PFSK-1 (cell line): ENCODE data around the gene C22orf23.

Experiments
- FOXP2 ChIP-seq: optimal IDR thresholded peaks from 2 replicates; pipeline ENCODE3; 2011; ENCODE audit warnings: borderline replicate concordance, control low read depth, inconsistent platforms; ENCODE audit not compliant: insufficient read depth; ENCODE audit errors: extremely low read length, extremely low read depth
- POLR2AphosphoS5 ChIP-seq: IDR thresholded peaks from 2 replicates; pipeline ENCODE4 v1.6.1; 2012; ENCODE audit warnings: low read depth, mild to moderate bottlenecking, control low read depth, low read length, moderate library complexity
- REST ChIP-seq, 2 experiments: IDR thresholded peaks; 2 replicates each; pipeline versions ENCODE4 v1.6.1 to v1.8.0; 2011 to 2012; ENCODE audit warnings: low read depth in 2 of 2, low read length in 2 of 2, control low read depth in 1 of 2, inconsistent platforms in 1 of 2, mild to moderate bottlenecking in 1 of 2, moderate library complexity in 1 of 2; ENCODE audit not compliant: insufficient read depth in 1 of 2
- SIN3A ChIP-seq: IDR thresholded peaks from 2 replicates; pipeline ENCODE4 v1.6.1; 2012; ENCODE audit warnings: mild to moderate bottlenecking, low read length, moderate library complexity, borderline replicate concordance; ENCODE audit not compliant: insufficient read depth
- TAF1 ChIP-seq: IDR thresholded peaks from 2 replicates; pipeline ENCODE4 v1.6.1; 2012; ENCODE audit warnings: low read length, control low read depth, borderline replicate concordance; ENCODE audit not compliant: insufficient read depth

Gene C22orf23

GRCh38 chr22:37896181-37896592 is 57.2 kb downstream of the C22orf23 start:
- TF ChIP-seq SIN3A (no peak), FOXP2 (peak; percentile 59)

GRCh38 chr22:37894939-37895670 is 58.3 kb downstream of the C22orf23 start:
- TF ChIP-seq FOXP2 (no peak), POLR2AphosphoS5 (0 out of 2 replicates have a peak, but pooled peaks have one; percentile 12)

- TF ChIP-seq FOXP2 (no peak), SIN3A (no peak), POLR2AphosphoS5 (no peak), TAF1 (no peak), REST (IDR thresholded peaks at IDR 0.05; ENCODE audit: insufficient read depth in 1 of 2, low read depth in 2 of 2, low read length in 2 of 2) (no peak)
These were observed 59.8 kb downstream of the C22orf23 start for GRCh38 chr22:37893583-37893983.
